Mammary epithelial cell (primary cell): ENCODE measurements around the gene IER3.

Experiments used
- CTCF ChIP-seq, 2 donors: IDR thresholded peaks in 1 of 2; conservative IDR thresholded peaks in 1 of 2; 2 replicates each; pipeline ENCODE4 v1.5.1; 2011 to 2012; ENCODE audit warnings: inconsistent platforms in 2 of 2, low read length in 2 of 2, mild to moderate bottlenecking in 2 of 2, control low read depth in 1 of 2, low read depth in 1 of 2; ENCODE audit not compliant: insufficient read depth in 1 of 2; ENCODE audit errors: extremely low read depth in 1 of 2
- EZH2 ChIP-seq: IDR thresholded peaks from 2 replicates; pipeline ENCODE4 v1.6.1; 2012; ENCODE audit warnings: low read length, inconsistent platforms, borderline replicate concordance

DNA sequence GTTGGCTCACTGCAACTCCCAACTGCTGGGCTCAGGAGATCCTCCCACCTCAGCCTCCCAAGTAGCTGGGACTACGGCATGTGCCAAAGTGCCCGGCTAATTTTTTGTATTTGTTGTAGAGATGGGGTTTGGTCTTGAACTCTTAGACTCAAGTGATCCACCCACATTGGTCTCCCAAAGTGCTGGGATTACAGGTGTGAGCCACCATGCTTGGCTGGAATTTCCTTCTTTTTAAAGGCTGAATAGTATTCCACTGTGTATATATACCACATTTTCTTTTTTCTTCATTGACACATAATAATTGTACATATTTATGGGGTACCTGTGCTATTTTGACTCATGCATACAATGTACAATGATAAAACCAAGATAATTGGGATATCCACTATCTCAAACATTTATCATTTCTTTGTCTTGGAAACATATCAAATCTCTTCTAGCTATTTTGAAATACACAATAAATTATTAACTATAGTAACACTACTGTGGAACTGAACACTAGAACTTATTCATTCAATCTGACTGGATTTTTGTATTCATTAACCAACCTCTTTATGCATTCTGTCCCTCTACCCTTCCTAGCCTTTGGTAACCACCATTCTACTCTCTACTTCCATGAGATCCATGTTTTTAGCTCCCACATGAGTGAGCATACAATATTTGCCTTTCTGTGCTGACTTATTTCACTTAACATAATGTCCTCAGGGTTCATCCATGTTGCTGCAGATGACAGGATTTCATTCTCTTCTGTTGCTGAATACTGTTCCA lies 35.1 kb downstream of the IER3 start:
- no peak for TF ChIP-seq EZH2
- no peak for TF ChIP-seq CTCF (conservative IDR thresholded peaks at IDR 0.05 in 1 of 2, IDR thresholded peaks at IDR 0.05 in 1 of 2; ENCODE audit: extremely low read depth in 1 of 2, insufficient read depth in 1 of 2, low read depth in 1 of 2, low read length in 2 of 2)
